ENCODE data around the gene VDAC1. TPM values are rescaled to one million over a fixed set of nuclear protein-coding genes. Genes with fewer than 3 reads are reported as not detected.

The VDAC1 gene
- total and polyA plus RNA-seq, 2 of the 8 experiments (the other 6 are each of a cell fraction or from before 2014, with no cell fraction given), result 111 to 301 TPM

DNA sequence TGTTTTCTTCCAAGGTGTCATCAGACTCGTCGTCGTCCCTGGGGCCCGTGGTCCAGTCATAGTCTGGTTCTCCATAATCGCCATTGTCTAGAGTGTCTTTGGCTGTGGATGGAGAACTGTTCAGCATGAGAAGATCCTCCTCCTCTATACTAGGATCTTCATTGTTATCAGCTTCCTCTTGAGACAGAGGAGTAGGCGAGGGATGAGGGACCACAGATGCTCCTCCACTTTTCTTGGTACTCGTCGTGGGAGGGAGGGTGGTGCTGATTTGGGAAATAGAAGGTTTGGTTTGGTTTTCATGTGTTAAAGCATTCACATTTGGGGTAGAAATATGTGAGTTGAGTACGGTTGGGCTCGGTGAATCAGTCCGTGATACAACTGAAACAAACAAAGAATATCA, 45.1 kb downstream of the VDAC1 start:
- Histone ChIP-seq H3K4me1 (replicated peaks in 1 of 4; ENCODE audit: control insufficient read depth in 3 of 4, insufficient read depth in 4 of 4, low read length in 3 of 4) (no peaks in the 10 kb centered on the region), H4K20me1 (replicated peaks in 1 of 2; ENCODE audit: control insufficient read depth in 1 of 2, insufficient read depth in 2 of 2, low read length in 2 of 2) (peaks cover 0 to 4% of the 10 kb centered on the region in 2 experiments), H3K79me1 (ENCODE audit: low read depth, low read length) (no peaks in the 10 kb centered on the region; the same call in 1 of the 2 replicates), H3K36me3 (ENCODE audit: control insufficient read depth in 2 of 4, insufficient read depth in 4 of 4, low read length in 3 of 4) (peaks cover 0 to 30% (median 8%) of the 10 kb centered on the region in 4 experiments), H3K4ac (replicated peaks; ENCODE audit: insufficient read length, low read depth, low read length) (no peak overlapping the region), H2AK5ac (ENCODE audit: low read depth, low read length) (no peak overlapping the region), H3K4me2 (ENCODE audit: insufficient read depth in 1 of 2, low read depth in 2 of 2, low read length in 2 of 2) (no peak overlapping the region), H4K8ac (ENCODE audit: extremely low read depth, insufficient read depth, low read length) (no peak overlapping the region), H3K79me2 (ENCODE audit: control insufficient read depth in 1 of 2, insufficient read depth in 2 of 2, low read length in 2 of 2) (peaks cover 0 to 29% of the 10 kb centered on the region in 2 experiments; a peak in 2 of 4 replicates), H3K23ac (ENCODE audit: insufficient read length) (no peak overlapping the region), H3K18ac (ENCODE audit: extremely low read depth, low read length) (no peak overlapping the region), H2BK12ac (ENCODE audit: low read depth, low read length) (no peak overlapping the region), H3K27me3 (replicated peaks in 1 of 4; ENCODE audit: control insufficient read depth in 3 of 4, extremely low read depth in 1 of 4, insufficient read depth in 3 of 4, low read length in 3 of 4) (no peaks in the 10 kb centered on the region), H3K4me3 (ENCODE audit: extremely low read depth in 1 of 4, insufficient read depth in 2 of 4, low read depth in 3 of 4, low read length in 4 of 4) (no peak overlapping the region), H2BK15ac (ENCODE audit: low read length) (no peak overlapping the region), H2BK20ac (ENCODE audit: low read length) (no peak overlapping the region), H3K9me3 (ENCODE audit: insufficient read depth in 2 of 2, low read depth in 1 of 2, low read length in 1 of 2) (no peaks in the 10 kb centered on the region), H4K5ac (ENCODE audit: insufficient read length, low read depth, low read length) (no peak overlapping the region), H3K56ac (replicated peaks; ENCODE audit: insufficient read length, low read depth, low read length) (no peak overlapping the region), H3K27ac (ENCODE audit: low read depth, low read length) (no peak overlapping the region), H2BK120ac (replicated peaks; ENCODE audit: low read depth, low read length) (no peak overlapping the region), H3K14ac (ENCODE audit: insufficient read length) (no peak overlapping the region), H3K9ac (replicated peaks in 1 of 4; ENCODE audit: extremely low read depth in 1 of 4, low read depth in 3 of 4, low read length in 3 of 4) (no peak overlapping the region), H2BK5ac (ENCODE audit: low read depth, low read length) (no peak overlapping the region), H4K91ac (replicated peaks; ENCODE audit: insufficient read length, low read length) (no peak overlapping the region), H2AFZ (ENCODE audit: low read length) (no peak overlapping the region), H3K23me2 (ENCODE audit: low read depth, low read length) (no peaks in the 10 kb centered on the region)
- POLR2A ChIA-PET (ENCODE audit: partially characterized antibody), result interaction anchor here (1.1 kb wide), 1 partner anchor 11 kb away, joined by 3 read pairs; no protein-coding TSS in a partner anchor
- no peak for TF ChIP-seq MAFK (IDR thresholded peaks at IDR 0.05; ENCODE audit: low read depth, low read length)
- TF ChIP-seq SP2 (IDR thresholded peaks at IDR 0.05; ENCODE audit: low read length), result no peak
- no peak for TF ChIP-seq POLR2A (IDR thresholded peaks at IDR 0.05; ENCODE audit: control extremely low read depth in 1 of 2, low read depth in 2 of 2, low read length in 2 of 2)
- TF ChIP-seq SP4 (IDR thresholded peaks at IDR 0.05; ENCODE audit: low read length), result no peak
- no peak for TF ChIP-seq CBX5 (IDR thresholded peaks at IDR 0.05; ENCODE audit: low read depth, low read length)
- TF ChIP-seq JUND (IDR thresholded peaks at IDR 0.05; ENCODE audit: low read length), result no peak
- TF ChIP-seq CEBPB (IDR thresholded peaks at IDR 0.05; ENCODE audit: low read depth, low read length), result no peak
- no peak for FAIRE-seq
- no peak for DNase-seq (ENCODE audit: low read depth in 1 of 2, low spot score in 2 of 2)
- 92% methylated on average over 11 of the region's 11 CpGs; no CpG with 5 or more reads in 1 of the 2 experiments for WGBS, 2 experiments (ENCODE audit: extremely low coverage in 1 of 2, insufficient coverage in 1 of 2, insufficient read length in 1 of 2, insufficient replicate concordance in 2 of 2, low coverage in 1 of 2, low lambda C conversion rate in 2 of 2, missing lambda C conversion rate in 1 of 2)
- CTCF ChIA-PET (ENCODE audit: partially characterized antibody), result no interaction called here

All from H1 (cell line).